K562 (cell line): ENCODE measurements around the gene RTF1. TPM values are rescaled to one million over a fixed set of nuclear protein-coding genes. Genes with fewer than 3 reads are reported as not detected.

Experiments used
- ARID1B ChIP-seq: fragments of 450-650 bp; IDR thresholded peaks from 2 replicates; pipeline ENCODE4 v1.6.1; 2016; ENCODE audit warnings: antibody characterized with exemption, mild to moderate bottlenecking, inconsistent platforms
- BRCA1 ChIP-seq, 2 experiments: fragments of 450-650 bp in 1 of 2; sonication (generic) in 1 of 2; formaldehyde crosslinking in 1 of 2; IDR thresholded peaks; 2 replicates each; pipeline versions ENCODE4 v1.5.0 to v1.6.1; 2017 to 2020; ENCODE audit warnings: mild to moderate bottlenecking in 1 of 2, missing genetic modification reagents in 1 of 2
- CBFA2T3 ChIP-seq: fragments of 450-650 bp; IDR thresholded peaks from 2 replicates; pipeline ENCODE4 v1.6.1; 2017
- CCNT2 ChIP-seq: IDR thresholded peaks from 2 replicates; pipeline ENCODE4 v1.6.1; 2011; ENCODE audit warnings: borderline replicate concordance, low read depth, mild to moderate bottlenecking, moderate library complexity, mixed read lengths, low read length; ENCODE audit not compliant: insufficient read length; ENCODE audit errors: extremely low read depth
- CREM ChIP-seq: IDR thresholded peaks from 2 replicates; pipeline ENCODE4 v1.6.1; 2014; ENCODE audit warnings: antibody characterized with exemption, low read depth
- DPF2 ChIP-seq: fragments of 450-650 bp; IDR thresholded peaks from 2 replicates; pipeline ENCODE4 v1.6.1; 2016
- EP400 ChIP-seq: fragments of 450-650 bp; IDR thresholded peaks from 2 replicates; pipeline ENCODE4 v1.6.1; 2017; ENCODE audit warnings: antibody characterized with exemption, mild to moderate bottlenecking, moderate library complexity
- HDGF ChIP-seq: fragments of 450-650 bp; IDR thresholded peaks from 2 replicates; pipeline ENCODE4 v1.6.1; 2016
- HLTF ChIP-seq: fragments of 450-650 bp; IDR thresholded peaks from 2 replicates; pipeline ENCODE4 v1.6.1; 2016
- JUND ChIP-seq, 2 experiments: IDR thresholded peaks; 2 replicates in 1 of 2; 3 replicates in 1 of 2; pipeline ENCODE4 v1.6.1; 2011; ENCODE audit warnings: borderline replicate concordance in 2 of 2, low read depth in 2 of 2, low read length in 2 of 2, improper control_type of control experiment in 1 of 2, missing biosample characterization in 1 of 2, missing genetic modification characterization in 1 of 2, missing genetic modification reagents in 1 of 2
- MAFK ChIP-seq: IDR thresholded peaks from 2 replicates; pipeline ENCODE4 v1.6.1; 2011; ENCODE audit warnings: low read length, improper control_type of control experiment
- MEF2A ChIP-seq: IDR thresholded peaks from 2 replicates; pipeline ENCODE4 v1.6.1; 2011; ENCODE audit warnings: low read depth, mild to moderate bottlenecking, low read length, moderate library complexity; ENCODE audit not compliant: control insufficient read depth
- REST ChIP-seq, 2 experiments: fragments of 450-650 bp; formaldehyde crosslinking in 1 of 2; IDR thresholded peaks; 2 replicates each; pipeline versions ENCODE4 v1.4.0 to v1.6.1; 2014 to 2020; ENCODE audit warnings: mild to moderate bottlenecking in 2 of 2, borderline replicate concordance in 1 of 2, low read depth in 1 of 2
- SIN3A ChIP-seq, 2 experiments: fragments of 150-350 bp in 1 of 2; IDR thresholded peaks; 2 replicates each; pipeline ENCODE4 v1.6.1; 2011 to 2016; ENCODE audit warnings: borderline replicate concordance in 2 of 2, low read depth in 2 of 2, low read length in 2 of 2, mild to moderate bottlenecking in 2 of 2, moderate library complexity in 2 of 2; ENCODE audit not compliant: control insufficient read depth in 1 of 2
- SMARCA4 ChIP-seq: fragments of 450-650 bp; IDR thresholded peaks from 2 replicates; pipeline ENCODE4 v1.6.1; 2016
- SRSF1 ChIP-seq: fragments of 200-400 bp; formaldehyde crosslinking; IDR thresholded peaks from 2 replicates; pipeline ENCODE4 v1.6.1; 2017; ENCODE audit warnings: mild to moderate bottlenecking, low read depth, low read length, moderate library complexity
- TRIM24 ChIP-seq, 2 experiments: fragments of 450-650 bp; IDR thresholded peaks; 2 replicates each; pipeline ENCODE4 v1.6.1; 2016
- ZFP36 ChIP-seq: fragments of 150-350 bp; IDR thresholded peaks from 2 replicates; pipeline ENCODE4 v1.6.1; 2018; ENCODE audit warnings: low read length, low read depth; ENCODE audit not compliant: partially characterized antibody
- ZKSCAN3 ChIP-seq: fragments of 250-450 bp; sonication (Bioruptor Pico); IDR thresholded peaks from 2 replicates; pipeline ENCODE4 v1.4.0; 2020
- ZNF184 ChIP-seq: sonication (generic); formaldehyde crosslinking; IDR thresholded peaks from 2 replicates; pipeline ENCODE4 v1.5.0; 2020; ENCODE audit warnings: missing genetic modification reagents
- polyA plus RNA-seq, 8 experiments: library from polyadenylated mRNA; depleted of rRNA in 4 of 8; stranded (reverse) in 5 of 8; unstranded in 3 of 8; fragments of >200 nt; fragmentation: Nextera tagmentation in 2 of 8; fragmentation: Illumina TruSeq in 1 of 8; extraction: Ambion mirVana in 2 of 8; extraction: Trizol in 1 of 8; gene quantifications; 2 replicates each; pipeline versions ENCODE4 v1.2.1 to v1.2.3, GENCODE V29; 2011 to 2014; ENCODE audit warnings: inconsistent platforms in 1 of 8, missing spikeins in 1 of 8
- total RNA-seq, 7 experiments: library from RNA; depleted of rRNA in 6 of 7; stranded (reverse); fragments of >200 nt in 6 of 7; fragmentation: Illumina TruSeq in 2 of 7; extraction: Trizol in 2 of 7; gene quantifications; 2 replicates each; pipeline versions ENCODE4 v1.2.1 to v1.2.3, GENCODE V29; 2011 to 2021; ENCODE audit warnings: low replicate concordance in 1 of 7
- TF ChIP-seq, protein P1 (sequence below): fragments of 250-450 bp; sonication (Bioruptor Pico); IDR thresholded peaks from 2 replicates; pipeline ENCODE4 v1.8.0; 2022; ENCODE audit warnings: moderate library complexity, mild to moderate bottlenecking, inconsistent platforms

Gene RTF1
- total and polyA plus RNA-seq, 9 of the 15 experiments (the other 6 are each of a cell fraction or from before 2014, with no cell fraction given): 7.6 to 69.5 (median 31.5) TPM

DNA sequence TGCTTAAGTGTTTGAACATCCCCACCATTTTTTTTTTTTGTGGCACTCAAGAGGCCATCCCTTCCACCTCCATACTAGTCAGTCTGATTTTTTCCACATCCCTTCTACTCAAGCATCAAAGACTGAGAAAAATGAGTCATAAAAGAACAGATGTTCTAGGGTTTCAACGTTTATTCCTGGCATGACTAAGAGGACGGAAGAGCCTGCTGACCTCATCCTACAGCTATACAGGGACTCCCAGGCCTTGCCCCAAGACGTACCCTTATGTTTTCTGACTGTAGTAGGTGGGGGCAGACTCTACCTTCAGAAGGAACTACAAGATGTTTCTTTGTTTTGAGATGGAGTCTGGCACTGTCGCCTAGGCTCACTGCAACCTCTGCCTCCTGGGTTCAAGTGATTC lies 73.5 kb downstream of the RTF1 start (continued):
- TF ChIP-seq REST (IDR thresholded peaks at IDR 0.05; ENCODE audit: borderline replicate concordance) (no peak), REST (CRISPR knock-in tag; IDR thresholded peaks at IDR 0.05; ENCODE audit: low read depth) (no peak), ZNF184 (CRISPR knock-in tag) (no peak), MAFK (0 out of 2 replicates have a peak, but pooled peaks have one; percentile 10), EP400 (no peak), JUND (IDR thresholded peaks at IDR 0.05; ENCODE audit: borderline replicate concordance, low read depth, low read length) (peak; percentile 90), JUND (tag; IDR thresholded peaks at IDR 0.05; ENCODE audit: borderline replicate concordance, low read depth, low read length) (peak; percentile 80), SMARCA4 (peak; percentile 48; the same call in 1 of the 2 replicates), ARID1B (peak; percentile 65; the same call in 1 of the 2 replicates), HDGF (no peak), MEF2A (peak; percentile 90), DPF2 (peak; percentile 49; the same call in 1 of the 2 replicates), TRIM24 (IDR thresholded peaks at IDR 0.05) (0 out of 4 replicates have a peak, but pooled peaks of 1 of the 2 experiments have one; percentile 40), SRSF1 (no peak), CREM (peak; percentile 32; the same call in 1 of the 2 replicates), CBFA2T3 (peak; percentile 26; the same call in 1 of the 2 replicates), SIN3A (IDR thresholded peaks at IDR 0.05; ENCODE audit: borderline replicate concordance in 2 of 2, control insufficient read depth in 1 of 2, low read depth in 2 of 2, low read length in 2 of 2) (no peak), HLTF (no peak), ZKSCAN3 (CRISPR knock-in tag) (no peak), ZFP36 (no peak), CCNT2 (no peak), BRCA1 (IDR thresholded peaks at IDR 0.05) (no peak), BRCA1 (CRISPR knock-in tag; IDR thresholded peaks at IDR 0.05) (no peak)
- TF ChIP-seq, protein P1, sequence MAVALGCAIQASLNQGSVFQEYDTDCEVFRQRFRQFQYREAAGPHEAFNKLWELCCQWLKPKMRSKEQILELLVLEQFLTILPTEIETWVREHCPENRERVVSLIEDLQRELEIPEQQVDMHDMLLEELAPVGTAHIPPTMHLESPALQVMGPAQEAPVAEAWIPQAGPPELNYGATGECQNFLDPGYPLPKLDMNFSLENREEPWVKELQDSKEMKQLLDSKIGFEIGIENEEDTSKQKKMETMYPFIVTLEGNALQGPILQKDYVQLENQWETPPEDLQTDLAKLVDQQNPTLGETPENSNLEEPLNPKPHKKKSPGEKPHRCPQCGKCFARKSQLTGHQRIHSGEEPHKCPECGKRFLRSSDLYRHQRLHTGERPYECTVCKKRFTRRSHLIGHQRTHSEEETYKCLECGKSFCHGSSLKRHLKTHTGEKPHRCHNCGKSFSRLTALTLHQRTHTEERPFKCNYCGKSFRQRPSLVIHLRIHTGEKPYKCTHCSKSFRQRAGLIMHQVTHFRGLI: no peak
